Endothelial cell of umbilical vein (primary cell): ENCODE measurements around the gene KRT86. TPM values are rescaled to one million over a fixed set of nuclear protein-coding genes. Genes with fewer than 3 reads are reported as not detected.

Experiments
- BruUV-seq: library from RNA; stranded (reverse); fragments of 400-500 nt; replicated peaks from 2 replicates; lab custom pipeline; 2021; lab: Mats Ljungman, UMichigan
- CTCF ChIA-PET: fragments of 300-600, 350-600 bp; sonication (Branson Sonifier 250); formaldehyde crosslinking; loops from one replicate; lab custom pipeline; 2021; ENCODE audit warnings: antibody characterized with exemption, inconsistent platforms; lab: Charles Lee
- POLR2A ChIA-PET: fragments of 300-600, 350-600 bp; sonication (Branson Sonifier 250); formaldehyde crosslinking; loops from one replicate; lab custom pipeline; 2021; ENCODE audit warnings: antibody characterized with exemption, inconsistent platforms; lab: Charles Lee
- DNase-seq: peaks from one replicate; pipeline ENCODE4 v3.0.0-alpha.2; 2011; ENCODE audit warnings: low read depth, low spot score
- FAIRE-seq: peaks from 2 replicates; lab custom pipeline; 2011; peaks lifted over from hg19 to GRCh38; lab: Jason Lieb, UNC
- H2AFZ ChIP-seq: 2 replicates; pipeline ENCODE4 v1.6.0; 2012; ENCODE audit warnings: low read depth, low read length, control low read depth, inconsistent platforms
- H3K27ac ChIP-seq: 2 replicates; pipeline ENCODE4 v1.5.1; 2011; ENCODE audit warnings: low read depth, mild to moderate bottlenecking, control low read depth, low read length, moderate library complexity; ENCODE audit not compliant: insufficient read depth
- H3K27me3 ChIP-seq, 2 experiments: 2 replicates each; pipeline versions ENCODE4 v1.6.0 to v1.6.1; 2011; ENCODE audit warnings: low read length in 2 of 2, mixed read lengths in 1 of 2; ENCODE audit not compliant: control insufficient read depth in 2 of 2, insufficient read depth in 2 of 2
- H3K36me3 ChIP-seq, 2 experiments: 2 replicates in 1 of 2; 3 replicates in 1 of 2; pipeline ENCODE4 v1.5.1; 2011; ENCODE audit warnings: low read length in 2 of 2, mild to moderate bottlenecking in 1 of 2, moderate library complexity in 1 of 2; ENCODE audit not compliant: control insufficient read depth in 2 of 2, insufficient read depth in 2 of 2; ENCODE audit errors: extremely low read depth in 1 of 2
- H3K4me1 ChIP-seq: 3 replicates; pipeline ENCODE4 v1.5.1; 2011; ENCODE audit warnings: mild to moderate bottlenecking, low read length; ENCODE audit not compliant: control insufficient read depth, insufficient read depth; ENCODE audit errors: extremely low read depth
- H3K4me2 ChIP-seq: 2 replicates; pipeline ENCODE4 v1.6.1; 2011; ENCODE audit warnings: low read length, control low read depth, mixed read lengths; ENCODE audit not compliant: insufficient read depth
- H3K4me3 ChIP-seq, 3 experiments: fragments of 200-600 bp in 1 of 3; sonication (generic), shearing (Covaris generic) in 1 of 3; replicated peaks in 1 of 3; 2 replicates each; pipeline ENCODE4 v1.5.1; 2011 to 2016; ENCODE audit warnings: control low read depth in 3 of 3, low read length in 3 of 3, mild to moderate bottlenecking in 2 of 3, inconsistent platforms in 1 of 3, low read depth in 1 of 3, moderate library complexity in 1 of 3; ENCODE audit not compliant: insufficient read depth in 1 of 3
- H3K79me2 ChIP-seq: 2 replicates; pipeline ENCODE4 v1.6.0; 2012; ENCODE audit warnings: low read length, inconsistent platforms; ENCODE audit not compliant: control insufficient read depth, insufficient read depth
- H3K9ac ChIP-seq: replicated peaks from 2 replicates; pipeline ENCODE3; 2011; ENCODE audit warnings: low read length, control low read depth; ENCODE audit not compliant: insufficient read depth; ENCODE audit errors: extremely low read depth
- H3K9me1 ChIP-seq: replicated peaks from 3 replicates; pipeline ENCODE4 v1.6.0; 2011; ENCODE audit warnings: mild to moderate bottlenecking, low read length; ENCODE audit not compliant: control insufficient read depth, insufficient read depth; ENCODE audit errors: extremely low read depth
- H3K9me3 ChIP-seq: replicated peaks from 2 replicates; pipeline ENCODE4 v1.5.1; 2012; ENCODE audit warnings: low read length, inconsistent platforms; ENCODE audit not compliant: control insufficient read depth, insufficient read depth
- H4K20me1 ChIP-seq: replicated peaks from 2 replicates; pipeline ENCODE3; 2011; ENCODE audit warnings: mild to moderate bottlenecking, low read length; ENCODE audit not compliant: control insufficient read depth, insufficient read depth; ENCODE audit errors: extremely low read depth
- EZH2 ChIP-seq: IDR thresholded peaks from 2 replicates; pipeline ENCODE4 v1.6.1; 2012; ENCODE audit warnings: borderline replicate concordance, low read depth, mild to moderate bottlenecking, moderate library complexity, low read length, inconsistent platforms; ENCODE audit not compliant: severe bottlenecking
- FOS ChIP-seq: IDR thresholded peaks from 2 replicates; pipeline ENCODE4 v1.6.1; 2011; ENCODE audit warnings: mild to moderate bottlenecking, low read length, moderate library complexity, borderline replicate concordance; ENCODE audit not compliant: insufficient read depth
- GATA2 ChIP-seq: IDR thresholded peaks from 2 replicates; pipeline ENCODE4 v1.7.0; 2011; ENCODE audit warnings: low read depth, mild to moderate bottlenecking, moderate library complexity, mixed read lengths, low read length; ENCODE audit not compliant: insufficient read length, insufficient read depth
- JUN ChIP-seq: IDR thresholded peaks from 2 replicates; pipeline ENCODE4 v1.6.1; 2011; ENCODE audit warnings: borderline replicate concordance, low read depth; ENCODE audit not compliant: insufficient read length, insufficient read depth
- MYC ChIP-seq: IDR thresholded peaks from one replicate; pipeline ENCODE4 v1.6.1; 2011; ENCODE audit warnings: mild to moderate bottlenecking, low read depth, low read length
- POLR2A ChIP-seq: IDR thresholded peaks from 2 replicates; pipeline ENCODE4 v1.6.1; 2012; ENCODE audit warnings: low read depth, mild to moderate bottlenecking, control low read depth, low read length
- POLR2AphosphoS5 ChIP-seq: IDR thresholded peaks from 2 replicates; pipeline ENCODE4 v1.6.1; 2012; ENCODE audit warnings: low read depth, mild to moderate bottlenecking, control low read depth, low read length, moderate library complexity; ENCODE audit not compliant: insufficient read depth
- dilution Hi-C: fragments of 300-500 bp; cut with MboI; formaldehyde crosslinking; loops from one replicate; pipeline ENCODE4 v1.15.0; 2019; ENCODE audit warnings: low sequenced_read_pairs; ENCODE audit not compliant: extremely low pct_ligation_motif_present
- intact Hi-C: fragments of 100-400 bp; cut with micrococcal nuclease; formaldehyde crosslinking; loops from one replicate; pipeline ENCODE4 v1.10.0; 2022
- polyA plus RNA-seq, 4 experiments: library from polyadenylated mRNA; depleted of rRNA in 3 of 4; stranded (reverse) in 3 of 4; unstranded in 1 of 4; fragments of >200 nt; gene quantifications; 2 replicates each; pipeline versions ENCODE4 v1.2.1 to v1.2.3, GENCODE V29; 2011 to 2012; ENCODE audit warnings: missing spikeins in 1 of 4
- total RNA-seq: library from RNA; stranded (reverse); gene quantifications from 2 replicates; pipeline ENCODE4 v1.2.3, GENCODE V29; 2021
- TF ChIP-seq, protein P1 (sequence below), 2 donors: IDR thresholded peaks; 1 replicate in 1 of 2; 2 replicates in 1 of 2; pipeline ENCODE4 v1.5.1; 2011; ENCODE audit warnings: low read length in 2 of 2, mild to moderate bottlenecking in 2 of 2, moderate library complexity in 2 of 2, control low read depth in 1 of 2, inconsistent platforms in 1 of 2, low read depth in 1 of 2; ENCODE audit not compliant: insufficient read depth in 1 of 2; ENCODE audit errors: extremely low read depth in 1 of 2
- TF ChIP-seq, protein P2 (sequence below): IDR thresholded peaks from 2 replicates; pipeline ENCODE4 v1.6.1; 2011; ENCODE audit not compliant: insufficient read depth, insufficient read length

The KRT86 gene
- total and polyA plus RNA-seq, 2 donors (not counting 3 experiments of a cell fraction or from before 2014, with no cell fraction given): not detected

DNA sequence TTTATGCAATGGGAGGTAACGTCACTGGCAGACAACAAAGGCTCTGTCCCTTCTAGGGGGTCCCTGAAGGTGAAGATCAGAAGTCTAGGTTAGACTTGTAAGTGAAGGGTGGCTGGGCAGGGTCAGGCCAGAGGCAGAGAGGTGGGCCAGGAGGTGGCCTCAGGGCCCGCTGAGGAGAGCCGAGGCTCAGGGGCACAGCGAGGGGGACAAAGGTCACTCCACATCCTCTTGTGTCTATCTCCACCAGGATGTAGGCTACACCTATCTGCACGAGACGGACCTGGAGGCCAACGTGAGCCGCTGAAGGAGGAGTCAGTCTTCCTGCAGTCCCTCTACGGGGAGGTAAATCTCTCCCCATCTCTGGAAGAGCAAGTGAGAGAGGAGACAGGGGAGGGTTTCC lies 72.6 kb downstream of the KRT86 start:
- CTCF ChIA-PET: interaction anchor here (0.5 to 1.7 kb wide), 3 partner anchors 458 to 533 kb away, joined by 3 read pairs; no protein-coding TSS in a partner anchor
- FAIRE-seq (no peak), DNase-seq (no peak)
- H3K4me2 ChIP-seq: no peak overlapping the region
- H3K79me2 ChIP-seq: no peaks in the 10 kb centered on the region
- no peak overlapping the region for H2AFZ ChIP-seq
- H3K9me1 ChIP-seq: no peaks in the 10 kb centered on the region
- dilution Hi-C loops (no loop called here), intact Hi-C loops (no loop called here)
- no peak overlapping the region for H3K4me3 ChIP-seq
- BruUV-seq: no TSS peak
- H3K4me1 ChIP-seq: no peaks in the 10 kb centered on the region
- H3K27me3 ChIP-seq: peaks cover 7 to 11% of the 10 kb centered on the region in 2 experiments
- POLR2A ChIA-PET: no interaction called here
- H3K36me3 ChIP-seq: no peaks in the 10 kb centered on the region
- no peak overlapping the region for H3K9ac ChIP-seq
- no peak overlapping the region for H3K27ac ChIP-seq
- no peaks in the 10 kb centered on the region for H3K9me3 ChIP-seq
- TF ChIP-seq JUN (no peak), EZH2 (no peak), FOS (no peak)
- H4K20me1 ChIP-seq: no peaks in the 10 kb centered on the region

DNA sequence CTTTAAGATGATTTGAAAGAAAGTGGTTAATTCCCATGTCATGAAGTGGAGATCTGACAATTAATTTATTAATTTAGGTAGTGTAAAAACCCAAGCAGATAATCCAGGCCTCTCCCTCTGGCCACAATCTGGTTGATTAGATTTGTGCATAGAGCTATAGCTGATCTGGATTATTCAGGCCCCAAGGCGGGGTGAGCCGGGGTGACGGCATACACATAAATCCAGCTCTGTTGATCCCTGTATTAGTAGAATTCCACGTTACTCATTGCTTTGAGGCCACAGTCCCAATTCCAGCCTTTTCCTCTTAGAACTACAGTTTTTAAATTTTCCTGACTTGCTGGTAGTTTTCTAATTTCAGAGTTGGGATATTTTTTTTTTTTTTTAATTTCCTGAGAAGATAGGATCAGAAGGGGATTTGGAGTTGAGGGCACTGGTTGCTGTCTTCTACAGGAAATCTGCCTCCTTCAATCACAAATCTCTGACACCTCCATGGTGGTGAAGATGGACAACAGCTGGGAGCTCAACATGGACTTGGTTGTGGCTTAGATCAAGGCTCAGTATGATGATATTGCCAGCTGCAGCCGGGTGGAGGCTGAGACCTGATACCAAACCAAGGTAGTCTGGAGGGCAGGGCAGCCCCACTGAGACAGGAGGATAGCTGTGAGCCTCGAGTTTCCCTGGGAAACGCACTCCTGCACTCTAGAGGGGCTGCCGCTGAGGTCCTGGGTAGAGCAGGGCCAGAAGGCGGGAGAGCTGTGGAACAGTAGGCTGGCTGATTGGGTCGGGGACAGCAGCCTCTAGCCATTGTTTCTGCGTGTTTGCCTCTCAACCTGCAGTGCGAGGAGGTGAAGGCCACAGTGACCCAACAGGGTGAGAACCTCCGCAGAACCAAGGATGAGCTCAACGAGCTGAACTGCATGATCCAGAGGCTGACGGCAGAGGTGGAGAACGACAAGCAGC lies 73.4 kb downstream of the KRT86 start:
- intact Hi-C loops: no loop called here
- CTCF ChIA-PET: interaction anchor here (0.9 to 1.7 kb wide), 2 partner anchors 518 to 532 kb away, joined by 3 read pairs; no protein-coding TSS in a partner anchor

More for the DNA sequence above, 73.4 kb downstream of the KRT86 start:
- dilution Hi-C loops: no loop called here
- no peak for TF ChIP-seq MYC
- no peak for TF ChIP-seq EZH2
- TF ChIP-seq POLR2A: no peak
- TF ChIP-seq FOS: no peak
- no peak for TF ChIP-seq POLR2AphosphoS5
- no peak for TF ChIP-seq GATA2
- TF ChIP-seq JUN: no peak
- TF ChIP-seq, protein P1, sequence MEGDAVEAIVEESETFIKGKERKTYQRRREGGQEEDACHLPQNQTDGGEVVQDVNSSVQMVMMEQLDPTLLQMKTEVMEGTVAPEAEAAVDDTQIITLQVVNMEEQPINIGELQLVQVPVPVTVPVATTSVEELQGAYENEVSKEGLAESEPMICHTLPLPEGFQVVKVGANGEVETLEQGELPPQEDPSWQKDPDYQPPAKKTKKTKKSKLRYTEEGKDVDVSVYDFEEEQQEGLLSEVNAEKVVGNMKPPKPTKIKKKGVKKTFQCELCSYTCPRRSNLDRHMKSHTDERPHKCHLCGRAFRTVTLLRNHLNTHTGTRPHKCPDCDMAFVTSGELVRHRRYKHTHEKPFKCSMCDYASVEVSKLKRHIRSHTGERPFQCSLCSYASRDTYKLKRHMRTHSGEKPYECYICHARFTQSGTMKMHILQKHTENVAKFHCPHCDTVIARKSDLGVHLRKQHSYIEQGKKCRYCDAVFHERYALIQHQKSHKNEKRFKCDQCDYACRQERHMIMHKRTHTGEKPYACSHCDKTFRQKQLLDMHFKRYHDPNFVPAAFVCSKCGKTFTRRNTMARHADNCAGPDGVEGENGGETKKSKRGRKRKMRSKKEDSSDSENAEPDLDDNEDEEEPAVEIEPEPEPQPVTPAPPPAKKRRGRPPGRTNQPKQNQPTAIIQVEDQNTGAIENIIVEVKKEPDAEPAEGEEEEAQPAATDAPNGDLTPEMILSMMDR (IDR thresholded peaks at IDR 0.05; ENCODE audit: extremely low read depth in 1 of 2, insufficient read depth in 1 of 2, low read depth in 1 of 2, low read length in 2 of 2): no peak
- TF ChIP-seq, protein P2, sequence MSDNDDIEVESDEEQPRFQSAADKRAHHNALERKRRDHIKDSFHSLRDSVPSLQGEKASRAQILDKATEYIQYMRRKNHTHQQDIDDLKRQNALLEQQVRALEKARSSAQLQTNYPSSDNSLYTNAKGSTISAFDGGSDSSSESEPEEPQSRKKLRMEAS: no peak
- no peak for FAIRE-seq
- Histone ChIP-seq H3K9me1 (no peaks in the 10 kb centered on the region), H3K9me3 (no peaks in the 10 kb centered on the region), H3K4me1 (no peaks in the 10 kb centered on the region), H4K20me1 (no peaks in the 10 kb centered on the region), H3K27me3 (peaks cover 4 to 13% of the 10 kb centered on the region in 2 experiments), H3K9ac (no peak overlapping the region), H3K79me2 (no peaks in the 10 kb centered on the region), H3K27ac (no peak overlapping the region), H2AFZ (no peak overlapping the region), H3K4me2 (no peak overlapping the region), H3K36me3 (no peaks in the 10 kb centered on the region), H3K4me3 (no peak overlapping the region)
- POLR2A ChIA-PET: no interaction called here
- no peak for DNase-seq
- BruUV-seq: no TSS peak
